ENCODE data around the gene NEU1.

NEU1 gene

DNA sequence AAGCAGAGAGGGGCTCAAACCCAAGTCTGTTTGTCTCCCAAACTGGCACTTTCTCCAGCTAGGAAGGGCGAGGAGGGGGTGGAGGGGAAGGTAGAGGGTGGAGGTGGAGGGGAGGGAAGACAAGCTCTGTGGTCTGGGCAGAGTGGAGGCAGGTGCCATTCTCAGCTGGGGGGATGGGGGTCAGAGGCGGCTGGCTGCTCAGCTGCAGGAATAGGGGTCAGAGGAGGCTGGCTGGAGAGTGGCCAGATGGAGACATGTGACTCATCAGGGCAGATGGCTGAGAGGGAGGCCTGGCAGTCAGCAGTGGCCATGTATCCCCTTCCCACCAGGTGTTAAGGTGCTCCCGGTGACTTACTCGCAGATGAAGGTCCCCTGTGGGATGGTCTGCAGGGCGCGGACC is 19.7 kb upstream of the NEU1 start:
- DNase-seq (ENCODE audit: low spot score), result no peak
- TF ChIP-seq, protein P1, sequence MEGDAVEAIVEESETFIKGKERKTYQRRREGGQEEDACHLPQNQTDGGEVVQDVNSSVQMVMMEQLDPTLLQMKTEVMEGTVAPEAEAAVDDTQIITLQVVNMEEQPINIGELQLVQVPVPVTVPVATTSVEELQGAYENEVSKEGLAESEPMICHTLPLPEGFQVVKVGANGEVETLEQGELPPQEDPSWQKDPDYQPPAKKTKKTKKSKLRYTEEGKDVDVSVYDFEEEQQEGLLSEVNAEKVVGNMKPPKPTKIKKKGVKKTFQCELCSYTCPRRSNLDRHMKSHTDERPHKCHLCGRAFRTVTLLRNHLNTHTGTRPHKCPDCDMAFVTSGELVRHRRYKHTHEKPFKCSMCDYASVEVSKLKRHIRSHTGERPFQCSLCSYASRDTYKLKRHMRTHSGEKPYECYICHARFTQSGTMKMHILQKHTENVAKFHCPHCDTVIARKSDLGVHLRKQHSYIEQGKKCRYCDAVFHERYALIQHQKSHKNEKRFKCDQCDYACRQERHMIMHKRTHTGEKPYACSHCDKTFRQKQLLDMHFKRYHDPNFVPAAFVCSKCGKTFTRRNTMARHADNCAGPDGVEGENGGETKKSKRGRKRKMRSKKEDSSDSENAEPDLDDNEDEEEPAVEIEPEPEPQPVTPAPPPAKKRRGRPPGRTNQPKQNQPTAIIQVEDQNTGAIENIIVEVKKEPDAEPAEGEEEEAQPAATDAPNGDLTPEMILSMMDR (IDR thresholded peaks at IDR 0.05; ENCODE audit: borderline replicate concordance, control extremely low read depth, extremely low read depth, insufficient read depth, missing control alignments), result no peak
- in situ Hi-C loops (cut with MboI; ENCODE audit: low sequenced_read_pairs, unreplicated experiment), result no loop called here

- DNase-seq (ENCODE audit: low spot score), result no peak
- in situ Hi-C loops (cut with MboI; ENCODE audit: low sequenced_read_pairs, unreplicated experiment), result no loop called here
- TF ChIP-seq, protein P1 (IDR thresholded peaks at IDR 0.05; ENCODE audit: borderline replicate concordance, control extremely low read depth, extremely low read depth, insufficient read depth, missing control alignments), result peak; percentile 1
These were observed 18.7 kb upstream of the NEU1 start for GRCh38 chr6:31881136-31881859.

DNA sequence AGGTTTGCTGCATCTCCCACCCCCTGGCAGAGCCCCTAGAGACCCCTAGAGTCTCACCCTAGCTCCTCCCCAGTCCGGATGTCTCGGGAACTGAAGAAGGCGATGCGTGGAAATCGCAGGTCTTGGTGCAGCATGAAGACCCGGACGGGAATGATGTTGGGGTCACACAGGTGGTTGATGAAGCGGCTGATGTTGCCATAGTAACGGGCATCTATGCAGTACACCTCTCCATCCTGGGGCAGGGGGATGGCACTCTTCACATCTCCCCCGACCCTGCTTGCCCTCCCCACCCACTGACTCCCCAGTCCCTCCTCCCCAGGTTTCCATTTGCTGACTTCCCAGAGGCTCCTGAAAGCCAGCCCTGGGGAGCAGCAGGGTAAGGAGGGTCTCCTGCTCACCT is 18.0 kb upstream of the NEU1 start:
- DNase-seq (ENCODE audit: low spot score), result no peak
- TF ChIP-seq, protein P1 (IDR thresholded peaks at IDR 0.05; ENCODE audit: borderline replicate concordance, control extremely low read depth, extremely low read depth, insufficient read depth, missing control alignments), result no peak
- in situ Hi-C loops (cut with MboI; ENCODE audit: low sequenced_read_pairs, unreplicated experiment), result no loop called here

DNA sequence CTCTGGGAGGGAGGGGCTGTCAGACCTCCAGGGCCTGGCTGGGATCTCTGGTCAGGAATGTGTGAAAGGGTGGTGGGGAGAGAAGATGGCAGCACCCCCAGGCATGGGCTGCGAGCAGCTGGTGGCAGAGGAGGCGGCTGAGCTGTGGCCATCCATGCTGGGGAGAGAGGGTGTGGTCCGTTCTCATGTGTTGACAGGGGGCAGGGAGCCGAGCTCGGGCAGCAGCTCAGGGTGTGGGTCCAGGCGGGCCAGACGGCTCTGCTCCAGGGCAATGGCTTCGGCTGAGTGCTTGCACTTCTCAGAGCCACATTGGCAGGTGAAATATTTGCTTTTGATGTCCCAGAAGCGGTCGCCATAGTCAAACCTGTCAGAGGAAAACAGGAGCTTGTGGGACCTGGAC is 17.3 kb upstream of the NEU1 start:
- TF ChIP-seq, protein P1 (IDR thresholded peaks at IDR 0.05; ENCODE audit: borderline replicate concordance, control extremely low read depth, extremely low read depth, insufficient read depth, missing control alignments), result no peak
- DNase-seq (ENCODE audit: low spot score), result no peak
- in situ Hi-C loops (cut with MboI; ENCODE audit: low sequenced_read_pairs, unreplicated experiment), result no loop called here

- DNase-seq (ENCODE audit: low spot score), result no peak
- TF ChIP-seq, protein P1 (IDR thresholded peaks at IDR 0.05; ENCODE audit: borderline replicate concordance, control extremely low read depth, extremely low read depth, insufficient read depth, missing control alignments), result no peak
- in situ Hi-C loops (cut with MboI; ENCODE audit: low sequenced_read_pairs, unreplicated experiment), result no loop called here
These were observed 16.5 kb upstream of the NEU1 start for GRCh38 chr6:31879143-31879542.

DNA sequence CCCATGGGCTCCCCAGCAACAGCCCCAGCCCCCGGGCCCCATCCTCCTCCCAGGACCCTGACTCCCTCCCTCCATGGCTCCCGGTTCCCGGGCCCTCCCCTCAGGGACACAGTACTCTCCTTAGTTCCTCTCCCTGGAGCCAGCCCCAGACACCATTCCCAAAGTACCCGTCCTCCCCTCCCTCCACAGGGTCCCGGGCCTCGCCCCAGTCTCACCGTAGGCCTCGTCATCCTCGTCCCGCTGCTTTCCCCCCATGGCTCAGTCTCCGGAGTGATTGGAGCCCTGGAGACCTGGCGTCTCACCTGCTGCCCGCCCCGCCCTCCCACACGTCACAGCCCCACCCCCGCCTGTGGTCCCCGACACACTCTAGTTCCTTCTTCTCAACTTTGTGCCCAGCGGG is 16.1 kb upstream of the NEU1 start, which contains the start of gene SLC44A4:
Gene SLC44A4 (minus strand): TSS at position 272 of the 400 bp plus-strand sequence. CDS start 17 bp downstream, at position 255.
- in situ Hi-C loops (cut with MboI; ENCODE audit: low sequenced_read_pairs, unreplicated experiment), result no loop called here
- TF ChIP-seq, protein P1 (IDR thresholded peaks at IDR 0.05; ENCODE audit: borderline replicate concordance, control extremely low read depth, extremely low read depth, insufficient read depth, missing control alignments), result no peak
- no peak for DNase-seq (ENCODE audit: low spot score)
